ENCODE measurements around the gene RPL14.
"Not testable (repeated sequence)": the region's sequence is repeated elsewhere in the genome, so short reads cannot be mapped to it uniquely, and the experiment has no call there.

Gene RPL14

GRCh38 chr3:40453933-40454332 is 3.2 kb upstream of the RPL14 start:
- Histone ChIP-seq H3K9me3 (no peaks in the 10 kb centered on the region), H3K36me3 (peaks cover 7% of the 10 kb centered on the region), H3K4me1 (ENCODE audit: control insufficient read depth in 1 of 2, insufficient read depth in 1 of 2, low read depth in 1 of 2, low read length in 1 of 2) (peaks cover 36 to 40% of the 10 kb centered on the region in 2 experiments), H3K27ac (peak overlapping the region; percentile 89), H3K4me3 (ENCODE audit: low read depth in 1 of 2, low read length in 1 of 2) (peak overlapping the region; percentile 77 to 87), H3K27me3 (peaks cover 6% of the 10 kb centered on the region)
- TF ChIP-seq CTCF (IDR thresholded peaks at IDR 0.05) = no peak

GRCh38 chr3:40455328-40455727 is 1.8 kb upstream of the RPL14 start:
- no peak for TF ChIP-seq CTCF (IDR thresholded peaks at IDR 0.05)
- Histone ChIP-seq H3K4me1 (ENCODE audit: control insufficient read depth in 1 of 2, insufficient read depth in 1 of 2, low read depth in 1 of 2, low read length in 1 of 2) (peaks cover 36 to 40% of the 10 kb centered on the region in 2 experiments), H3K4me3 (ENCODE audit: low read depth in 1 of 2, low read length in 1 of 2) (no peak overlapping the region), H3K27ac (no peak overlapping the region), H3K9me3 (no peaks in the 10 kb centered on the region), H3K36me3 (peaks cover 17% of the 10 kb centered on the region), H3K27me3 (peaks cover 6% of the 10 kb centered on the region)

GRCh38 chr3:40456279-40456939 is 730 bp upstream of the RPL14 start:
- Histone ChIP-seq H3K27ac (peak overlapping the region; percentile 81), H3K27me3 (peaks cover 6% of the 10 kb centered on the region), H3K36me3 (peaks cover 27% of the 10 kb centered on the region), H3K4me3 (ENCODE audit: low read depth in 1 of 2, low read length in 1 of 2) (peak overlapping the region; percentile 67 to 91), H3K4me1 (ENCODE audit: control insufficient read depth in 1 of 2, insufficient read depth in 1 of 2, low read depth in 1 of 2, low read length in 1 of 2) (peaks cover 36 to 40% of the 10 kb centered on the region in 2 experiments), H3K9me3 (no peaks in the 10 kb centered on the region)
- TF ChIP-seq CTCF (IDR thresholded peaks at IDR 0.05) = no peak

- peaks cover 6% of the 10 kb centered on the region for H3K27me3 ChIP-seq
- no peak for TF ChIP-seq CTCF (IDR thresholded peaks at IDR 0.05)
- H3K4me1 ChIP-seq (ENCODE audit: control insufficient read depth in 1 of 2, insufficient read depth in 1 of 2, low read depth in 1 of 2, low read length in 1 of 2) = peaks cover 24 to 28% of the 10 kb centered on the region in 2 experiments
- H3K36me3 ChIP-seq = peaks cover 48% of the 10 kb centered on the region
- H3K4me3 ChIP-seq (ENCODE audit: low read depth in 1 of 2, low read length in 1 of 2) = no peak overlapping the region
- no peaks in the 10 kb centered on the region for H3K9me3 ChIP-seq
- no peak overlapping the region for H3K27ac ChIP-seq
These were observed 1.3 kb downstream of the RPL14 start for GRCh38 chr3:40458473-40458872.

- not testable (repeated sequence) for H3K4me3 ChIP-seq (ENCODE audit: low read depth in 1 of 2, low read length in 1 of 2)
These were observed 3.3 kb downstream of the RPL14 start for GRCh38 chr3:40460481-40460880.

GRCh38 chr3:40461161-40461560 is 4.0 kb downstream of the RPL14 start:
- no peaks in the 10 kb centered on the region for H3K27me3 ChIP-seq
- peaks cover 17 to 21% of the 10 kb centered on the region in 2 experiments for H3K4me1 ChIP-seq (ENCODE audit: control insufficient read depth in 1 of 2, insufficient read depth in 1 of 2, low read depth in 1 of 2, low read length in 1 of 2)
- no peak overlapping the region for H3K4me3 ChIP-seq (ENCODE audit: low read depth in 1 of 2, low read length in 1 of 2)
- no peak overlapping the region for H3K27ac ChIP-seq
- no peaks in the 10 kb centered on the region for H3K9me3 ChIP-seq
- TF ChIP-seq CTCF (IDR thresholded peaks at IDR 0.05) = no peak
- H3K36me3 ChIP-seq = peaks cover 61% of the 10 kb centered on the region

More at GRCh38 chr3:40460481-40460880, 3.3 kb downstream of the RPL14 start:
- not testable (repeated sequence) for H3K27me3 ChIP-seq, H3K9me3 ChIP-seq, H3K27ac ChIP-seq
- H3K4me1 ChIP-seq (ENCODE audit: control insufficient read depth in 1 of 2, insufficient read depth in 1 of 2, low read depth in 1 of 2, low read length in 1 of 2) = peaks cover 19 to 23% of the 10 kb centered on the region in 2 experiments
- peaks cover 61% of the 10 kb centered on the region for H3K36me3 ChIP-seq

- H3K4me1 ChIP-seq (ENCODE audit: control insufficient read depth in 1 of 2, insufficient read depth in 1 of 2, low read depth in 1 of 2, low read length in 1 of 2); H3K27ac ChIP-seq; H3K4me3 ChIP-seq (ENCODE audit: low read depth in 1 of 2, low read length in 1 of 2); H3K9me3 ChIP-seq; H3K27me3 ChIP-seq: not testable (repeated sequence)
- peaks cover 61% of the 10 kb centered on the region for H3K36me3 ChIP-seq
These were observed 5.7 kb downstream of the RPL14 start for GRCh38 chr3:40462838-40463237.

All from neutrophil (primary cell).